Ureter (tissue), 1 donor: Measurements from ENCODE around the gene LYSET. TPM values are rescaled to one million over a fixed set of nuclear protein-coding genes. Genes with fewer than 3 reads are reported as not detected.
"Not testable (repeated sequence)": the region's sequence is repeated elsewhere in the genome, so short reads cannot be mapped to it uniquely, and the experiment has no call there.

ENCODE experiments used
- DNase-seq: peaks from one replicate; pipeline ENCODE4 v3.0.0-alpha.2; 2020; ENCODE audit warnings: low spot score
- total RNA-seq: library from RNA; stranded (reverse); gene quantifications from one replicate; pipeline ENCODE4 v1.2.4, GENCODE V29; 2023
- donor health status: DM: yes; HTN: yes; CAD: no.

The LYSET gene
- total RNA-seq, 1 donor from 2014 or later = 22.1 TPM

DNA sequence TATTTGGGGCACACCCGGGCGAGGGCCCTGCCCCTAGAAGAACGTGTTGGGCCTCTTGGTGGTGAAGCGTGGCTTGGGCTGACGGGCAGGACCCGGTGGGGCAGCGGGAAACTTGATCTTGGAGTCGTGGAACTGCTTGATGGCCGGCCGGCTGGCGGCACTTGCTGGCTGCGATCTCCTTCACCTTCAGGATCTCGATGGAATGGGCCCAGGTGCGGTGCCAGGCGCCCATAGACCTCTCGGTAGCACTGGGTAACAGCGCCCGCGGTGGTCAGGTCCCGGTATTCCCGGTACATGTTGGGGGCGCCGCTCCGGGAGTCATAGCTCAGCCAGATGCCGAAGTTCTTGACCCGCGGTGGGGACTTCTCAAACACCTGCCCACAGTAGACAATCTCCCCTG, 38.4 kb downstream of the LYSET start:
- no peak for DNase-seq

DNA sequence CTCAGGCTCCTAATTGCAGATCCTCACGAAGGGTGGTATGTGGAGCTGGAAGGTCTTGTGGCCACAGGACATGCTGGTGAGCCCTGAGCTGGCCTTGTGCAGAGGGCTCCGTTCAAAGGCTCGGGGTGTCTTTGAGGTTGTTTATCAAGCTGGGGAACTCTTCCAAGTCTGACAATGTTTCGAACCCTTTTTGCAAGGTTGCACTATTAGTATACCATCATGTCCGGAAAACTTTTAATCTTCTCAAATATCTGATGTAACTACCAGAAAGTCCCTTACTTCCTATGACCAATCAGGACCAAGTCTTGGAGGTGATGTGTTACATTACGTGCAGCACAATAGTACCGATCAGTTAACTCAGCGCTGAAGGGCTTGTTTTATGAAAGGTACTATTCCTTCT, 43.4 kb downstream of the LYSET start:
- no peak for DNase-seq

DNA sequence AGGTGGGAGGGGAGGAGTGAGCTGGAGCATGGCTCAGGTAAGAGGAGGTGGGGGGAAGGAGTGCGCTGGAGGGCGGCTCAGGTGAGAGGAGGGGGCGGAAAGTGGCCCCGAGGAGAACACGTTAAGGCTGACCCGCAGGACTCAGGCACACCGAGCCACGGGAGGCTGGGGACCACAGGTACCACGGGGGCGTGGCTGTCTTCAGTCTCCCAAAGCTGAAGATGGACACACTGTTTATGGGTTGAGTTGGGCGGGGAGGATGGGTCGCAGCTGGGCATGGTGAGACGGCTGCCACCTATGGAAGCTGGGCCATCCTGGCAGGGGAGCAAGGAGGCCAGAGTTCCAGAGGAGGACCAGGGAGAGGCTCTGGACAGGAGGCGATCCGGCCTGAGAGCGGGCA, 45.4 kb downstream of the LYSET start:
- no peak for DNase-seq

DNA sequence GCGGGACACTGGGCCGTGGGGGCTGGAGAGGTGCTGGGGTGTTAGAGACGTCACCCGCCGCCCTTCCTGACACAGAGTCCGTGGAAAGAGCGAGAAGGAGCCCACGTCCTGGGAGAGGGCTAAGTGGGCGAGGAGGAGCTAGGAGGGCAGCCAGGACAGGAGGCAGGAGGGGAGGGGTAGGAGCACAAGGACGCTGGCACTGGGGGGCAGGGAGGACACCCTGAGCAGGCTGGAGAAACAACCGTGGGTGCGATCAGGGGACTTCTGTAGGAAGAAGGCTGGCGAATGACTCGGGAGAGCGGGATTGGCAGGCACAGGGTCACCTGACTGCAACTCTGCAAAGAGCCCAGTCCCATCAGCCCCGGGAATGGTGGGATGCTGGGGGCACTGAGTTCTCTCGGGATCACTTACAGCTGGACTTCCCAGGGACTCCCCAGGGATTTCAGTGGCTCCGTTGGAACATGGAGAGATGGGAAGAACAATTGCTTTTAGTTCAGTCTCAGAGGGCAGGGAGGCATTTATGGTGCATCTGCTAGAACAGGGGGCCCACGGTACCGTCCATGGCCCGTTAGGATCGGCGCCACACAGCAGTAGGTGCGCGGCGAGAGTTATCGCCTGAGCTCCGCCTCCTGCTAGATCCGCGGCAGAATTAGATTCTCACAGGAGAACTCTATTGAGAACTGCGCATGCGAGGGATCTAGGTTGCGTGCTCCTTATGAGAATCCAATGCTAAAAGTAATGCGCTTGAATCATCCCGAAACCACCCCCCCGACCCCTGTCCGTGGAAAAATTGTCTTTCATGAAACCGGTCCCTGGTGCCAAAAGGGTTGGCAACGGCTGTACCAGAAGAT, 46.2 kb downstream of the LYSET start:
- DNase-seq = no peak

DNA sequence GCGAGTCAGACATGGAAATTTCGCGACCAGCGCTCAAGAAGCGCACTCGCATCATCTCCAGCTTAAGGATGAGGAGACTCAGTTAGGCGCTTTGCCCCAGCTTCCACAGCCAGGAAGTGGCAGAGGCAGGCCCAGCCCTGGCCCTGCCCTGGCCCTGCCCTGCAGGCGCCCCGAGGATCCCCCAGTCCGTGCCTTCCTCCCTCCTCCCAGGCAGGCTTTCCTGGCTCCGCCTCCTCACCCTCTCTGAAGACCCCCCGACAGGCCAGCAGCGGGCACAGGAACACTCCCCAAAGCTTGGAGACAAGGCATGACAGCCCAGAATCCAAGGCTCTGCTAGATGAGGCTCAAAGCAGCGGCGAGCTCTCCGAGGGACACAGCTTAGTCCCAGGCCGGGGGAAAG, 47.0 kb downstream of the LYSET start:
- DNase-seq = no peak

DNA sequence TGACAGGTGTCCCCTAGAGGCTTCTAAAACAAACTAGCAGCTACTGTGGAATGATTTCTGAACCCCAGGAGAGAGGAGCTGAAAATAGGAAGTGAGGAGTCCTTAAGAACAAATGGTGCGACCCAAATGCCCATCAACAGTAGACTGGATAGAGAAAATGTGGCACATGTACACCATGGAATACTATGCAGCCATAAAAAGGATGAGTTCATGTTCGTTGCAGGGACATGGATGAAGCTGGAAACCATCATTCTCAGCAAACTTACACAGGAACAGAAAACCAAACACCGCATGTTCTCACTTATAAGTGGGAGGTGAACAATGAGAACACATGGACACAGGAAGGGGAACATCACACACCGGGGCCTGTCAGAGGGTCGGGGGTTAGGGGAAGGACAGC, 48.0 kb downstream of the LYSET start:
- DNase-seq = not testable (repeated sequence)

DNA sequence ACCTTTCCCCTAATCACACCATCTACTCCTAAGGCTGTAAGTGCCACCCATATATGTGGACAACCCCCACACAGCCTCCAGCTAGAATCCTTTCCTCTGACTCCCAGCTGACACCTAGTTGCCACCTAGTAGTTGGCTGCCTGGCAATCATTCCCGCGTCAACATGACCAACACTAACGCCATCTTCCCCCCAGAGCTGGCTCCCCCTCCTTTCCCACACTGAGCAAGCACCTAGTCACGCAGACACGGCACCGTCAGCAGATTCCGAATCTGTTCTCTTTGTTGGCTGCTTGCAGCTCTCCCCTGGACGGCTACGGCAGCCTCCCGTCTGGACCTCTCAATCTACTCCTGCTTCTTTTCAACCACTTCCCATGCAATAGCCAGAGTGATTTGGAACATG, 49.7 kb downstream of the LYSET start:
- no peak for DNase-seq

Other genes starting within 250 kb of the LYSET start
- 70.4 TPM for gene ITPK1, start 69.4 kb upstream of the LYSET start, total RNA-seq
- 23.2 TPM for gene MOAP1, start 420 bp upstream of the LYSET start, total RNA-seq
- 9.6 TPM for gene GON7, start 21.7 kb downstream of the LYSET start, total RNA-seq
- gene UBR7, start 21.9 kb downstream of the LYSET start, total RNA-seq = 19.1 TPM
- 54.3 TPM for gene BTBD7, start 147.7 kb downstream of the LYSET start, total RNA-seq
- not detected for gene COX8C, start 161.9 kb downstream of the LYSET start, total RNA-seq
- gene UNC79, start 245.6 kb downstream of the LYSET start, total RNA-seq = not detected